H4 (cell line): Measurements from ENCODE around the gene PRSS53. TPM values are rescaled to one million over a fixed set of nuclear protein-coding genes. Genes with fewer than 3 reads are reported as not detected.
A peak's percentile ranks its signal among the peaks of the same experiment; 100 is the strongest.
"Not testable (repeated sequence)": the region's sequence is repeated elsewhere in the genome, so short reads cannot be mapped to it uniquely, and the experiment has no call there.

Experiments
- DNase-seq: peaks from one replicate; pipeline ENCODE4 v3.0.0-alpha.2; 2015; ENCODE audit warnings: low spot score
- total RNA-seq: library from RNA; depleted of rRNA; stranded (reverse); fragments of >200 nt; shearing (Covaris generic); gene quantifications from 2 replicates; pipeline ENCODE4 v1.2.3, GENCODE V29; 2014

Gene PRSS53
- total RNA-seq, 1 experiment from 2014 or later, result 0.14 TPM

- no peak for DNase-seq
Measured at GRCh38 chr16:31118223-31119155, 29.7 kb upstream of the PRSS53 start.

DNA sequence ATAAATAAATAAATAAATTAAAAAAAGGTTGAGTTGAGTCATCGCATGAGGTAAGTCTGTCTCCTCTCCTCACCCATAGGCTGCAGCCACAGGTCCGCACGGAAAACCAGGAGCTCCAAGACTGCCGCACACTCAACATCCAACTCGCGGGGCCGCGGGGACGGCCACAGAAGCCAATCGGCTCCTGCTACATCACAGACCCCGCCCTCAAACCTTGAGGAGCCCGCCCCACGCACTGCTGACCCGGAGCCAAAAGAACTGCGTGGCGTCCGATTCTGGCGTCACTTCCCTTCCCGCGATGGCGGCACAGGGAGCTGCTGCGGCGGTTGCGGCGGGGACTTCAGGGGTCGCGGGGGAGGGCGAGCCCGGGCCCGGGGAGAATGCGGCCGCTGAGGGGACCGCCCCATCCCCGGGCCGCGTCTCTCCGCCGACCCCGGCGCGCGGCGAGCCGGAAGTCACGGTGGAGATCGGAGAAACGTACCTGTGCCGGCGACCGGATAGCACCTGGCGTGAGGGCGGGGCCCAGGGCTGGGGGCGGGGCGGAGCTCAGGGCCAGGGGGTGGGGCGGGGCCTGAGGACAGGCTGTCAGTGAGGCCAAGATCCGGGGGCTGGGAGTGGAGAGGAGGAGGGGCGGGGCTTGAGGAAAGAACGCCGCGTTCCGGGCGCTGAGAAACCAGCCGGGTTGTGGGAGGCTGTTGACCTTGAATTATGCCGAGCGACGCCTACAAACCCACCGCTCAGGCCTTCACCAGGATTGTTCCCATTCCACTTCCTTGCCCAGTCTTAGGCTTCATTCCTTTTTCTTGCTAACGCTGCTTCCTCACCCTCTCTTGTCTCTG lies 28.9 kb upstream of the PRSS53 start, which contains the start of gene KAT8:
KAT8 (plus strand) TSS at position 281 of the 839 bp plus-strand sequence; CDS start at position 299, 18 bp downstream.
- peak; percentile 96 for DNase-seq

DNA sequence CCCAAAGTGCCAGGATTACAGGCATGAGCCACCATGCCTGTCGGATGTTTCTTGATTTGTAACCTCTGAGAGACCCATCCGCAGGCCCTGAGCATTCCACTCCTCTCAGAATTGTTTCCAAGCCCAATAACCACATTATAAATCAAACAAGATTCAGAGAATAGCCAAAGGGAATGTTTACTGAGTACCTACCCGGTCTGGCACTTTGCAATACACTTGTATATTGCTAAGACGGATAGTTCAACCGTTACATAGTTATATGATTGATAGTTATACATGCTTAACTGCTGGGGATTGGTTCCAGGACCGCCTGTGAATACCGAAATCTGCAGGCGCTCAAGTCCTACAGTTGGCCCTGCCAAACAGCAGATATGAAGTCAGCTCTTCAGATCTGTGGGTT lies 25.7 kb upstream of the PRSS53 start:
- DNase-seq, result no peak

- DNase-seq, result no peak
Measured at GRCh38 chr16:31113121-31114120, 24.7 kb upstream of the PRSS53 start.

DNA sequence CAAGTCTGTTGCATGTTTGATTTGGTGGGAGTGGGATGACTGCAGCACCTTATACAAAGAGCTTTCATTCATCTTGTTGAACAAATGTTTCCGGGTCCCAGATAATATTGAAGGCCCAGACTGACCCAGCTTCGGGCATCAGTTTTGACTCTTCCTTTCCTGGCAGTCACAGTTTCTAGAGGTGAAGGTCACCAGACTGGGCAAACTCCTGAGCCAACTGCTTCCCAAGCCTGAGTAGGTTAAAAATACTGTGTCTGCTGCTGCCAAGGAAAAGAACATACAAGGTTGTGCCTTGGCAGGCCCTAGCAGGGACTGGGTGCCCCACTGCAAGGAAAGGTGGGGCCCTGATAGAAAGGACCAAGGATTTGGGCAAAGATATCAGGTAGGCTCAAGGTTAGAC lies 24.0 kb upstream of the PRSS53 start:
- no peak for DNase-seq

DNA sequence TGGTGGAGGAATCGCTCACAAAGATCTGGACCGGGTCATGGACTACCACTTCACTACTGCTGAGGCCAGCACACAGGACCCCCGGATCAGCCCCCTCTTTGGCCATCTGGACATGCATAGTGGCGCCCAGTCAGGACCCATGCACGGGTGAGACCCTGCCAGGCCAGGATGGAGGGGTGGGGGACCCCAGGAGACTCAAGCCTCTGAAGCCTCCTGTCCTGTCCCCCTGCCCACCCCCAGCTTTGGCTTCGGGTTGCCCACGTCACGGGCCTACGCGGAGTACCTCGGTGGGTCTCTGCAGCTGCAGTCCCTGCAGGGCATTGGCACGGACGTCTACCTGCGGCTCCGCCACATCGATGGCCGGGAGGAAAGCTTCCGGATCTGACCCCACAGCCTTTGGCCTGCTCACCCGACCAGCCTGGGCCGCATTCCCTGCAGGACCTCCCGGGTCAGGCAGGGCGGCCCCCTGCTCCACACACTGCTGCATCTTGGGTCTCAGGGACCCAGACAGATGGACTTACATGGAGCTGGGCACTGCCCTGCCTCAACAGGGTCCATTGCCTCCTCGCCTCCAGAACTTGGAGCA lies 23.2 kb upstream of the PRSS53 start:
- DNase-seq, result no peak

GRCh38 chr16:31110106-31111034 lies 21.6 kb upstream of the PRSS53 start:
- DNase-seq, result no peak

DNA sequence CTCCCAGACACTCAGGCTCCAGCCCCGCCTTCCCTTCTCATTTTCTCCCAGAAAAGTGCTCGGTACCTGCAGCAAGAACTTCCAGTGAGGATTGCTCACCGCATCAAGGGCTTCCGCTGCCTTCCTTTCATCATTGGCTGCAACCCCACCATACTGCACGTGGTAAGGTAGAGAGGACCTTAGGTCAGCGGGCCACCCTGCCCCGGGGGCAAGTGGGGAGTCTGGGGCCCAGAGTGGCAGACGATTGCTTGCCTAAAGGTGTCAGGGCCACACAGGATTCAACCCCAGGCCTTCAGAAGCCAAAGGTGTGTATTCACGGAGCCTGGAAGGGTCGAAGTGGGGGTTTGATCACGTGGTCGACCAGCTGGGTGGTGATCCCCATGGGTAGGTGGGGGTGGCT lies 20.9 kb upstream of the PRSS53 start:
- no peak for DNase-seq

- DNase-seq, result no peak
Measured at GRCh38 chr16:31108794-31109558, 20.2 kb upstream of the PRSS53 start.

DNA sequence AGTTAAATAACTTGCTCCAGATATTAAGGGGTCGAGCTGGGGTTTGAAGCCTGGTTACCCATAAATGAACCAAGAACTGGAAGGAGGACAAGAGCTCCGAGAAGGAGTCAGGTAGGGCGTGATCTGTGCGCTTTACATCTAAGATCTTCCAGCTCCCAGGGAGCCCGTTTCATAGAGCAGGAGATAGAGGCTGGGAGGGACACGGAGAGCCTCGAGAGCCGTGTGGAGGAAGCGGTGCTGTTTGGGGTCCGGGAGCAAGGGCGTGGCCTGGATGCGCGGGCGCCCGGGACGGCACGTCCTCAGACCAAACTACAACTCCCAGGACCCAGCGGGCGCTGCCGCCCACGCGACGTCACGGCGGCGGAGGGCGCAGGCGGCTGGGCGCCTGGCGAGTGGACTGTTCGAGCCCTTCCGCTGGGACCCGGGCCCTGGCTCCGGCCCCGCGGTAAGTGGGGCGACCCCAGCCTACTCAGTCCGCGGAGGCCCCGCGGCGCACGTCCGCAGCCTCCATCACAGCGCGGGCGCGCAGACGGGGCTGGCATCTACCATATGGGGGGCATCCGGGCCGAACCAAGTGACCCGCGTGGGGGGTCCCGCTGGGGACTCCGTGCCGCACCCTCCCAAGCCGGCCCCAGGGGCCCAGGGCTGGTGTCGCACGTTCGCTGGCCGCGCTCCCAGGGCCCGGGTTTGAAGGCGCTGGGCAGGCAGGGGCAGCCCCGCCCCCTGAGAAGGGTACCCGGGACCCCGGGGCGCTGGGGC lies 19.5 kb upstream of the PRSS53 start, which contains the start of gene BCKDK:
BCKDK (plus strand) TSS at position 352 of the 759 bp plus-strand sequence. CDS start 838 bp downstream, outside the sequence.
- peak; percentile 60 for DNase-seq

GRCh38 chr16:31107465-31107867 lies 18.7 kb upstream of the PRSS53 start:
- DNase-seq, result no peak

GRCh38 chr16:31106509-31107464 lies 18.0 kb upstream of the PRSS53 start:
- no peak for DNase-seq

GRCh38 chr16:31105677-31106213 lies 17.0 kb upstream of the PRSS53 start:
- DNase-seq, result peak; percentile 52

DNA sequence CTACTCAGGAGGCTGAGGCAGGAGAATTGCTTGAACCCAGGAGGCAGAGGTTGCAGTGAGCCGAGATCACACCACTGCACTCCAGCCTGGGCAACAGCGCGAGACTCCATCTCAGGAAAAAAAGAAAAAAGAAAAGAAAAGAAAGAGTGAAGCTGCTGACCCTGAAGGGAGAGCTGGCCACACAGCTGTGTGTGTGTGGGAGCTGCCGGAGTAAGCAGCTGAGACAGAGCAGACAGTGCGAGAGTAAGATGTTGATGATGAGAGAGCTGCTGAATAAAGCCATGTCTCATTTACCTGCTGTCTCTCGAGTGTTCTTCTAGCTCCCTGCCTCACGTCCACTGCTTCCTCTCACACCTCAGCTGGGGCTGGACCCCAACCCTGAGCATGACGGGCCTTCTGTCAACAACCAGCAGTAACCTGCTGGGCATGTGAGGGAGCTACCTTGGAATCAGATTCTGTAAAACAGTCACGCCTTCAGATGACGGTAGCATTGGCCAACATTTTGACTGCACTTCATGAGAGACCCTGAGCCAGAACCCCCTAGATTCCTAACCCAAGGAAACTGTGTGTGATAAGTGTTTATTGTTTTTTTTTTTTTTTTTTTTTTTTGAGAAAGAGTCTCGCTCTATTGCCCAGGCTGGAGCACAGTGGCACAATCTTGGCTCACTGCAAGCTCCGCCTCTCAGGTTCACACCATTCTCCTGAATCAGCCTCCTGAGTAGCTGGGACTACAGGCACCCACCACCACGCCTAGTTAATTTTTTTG lies 12.3 kb upstream of the PRSS53 start:
- DNase-seq, result not testable (repeated sequence)

DNA sequence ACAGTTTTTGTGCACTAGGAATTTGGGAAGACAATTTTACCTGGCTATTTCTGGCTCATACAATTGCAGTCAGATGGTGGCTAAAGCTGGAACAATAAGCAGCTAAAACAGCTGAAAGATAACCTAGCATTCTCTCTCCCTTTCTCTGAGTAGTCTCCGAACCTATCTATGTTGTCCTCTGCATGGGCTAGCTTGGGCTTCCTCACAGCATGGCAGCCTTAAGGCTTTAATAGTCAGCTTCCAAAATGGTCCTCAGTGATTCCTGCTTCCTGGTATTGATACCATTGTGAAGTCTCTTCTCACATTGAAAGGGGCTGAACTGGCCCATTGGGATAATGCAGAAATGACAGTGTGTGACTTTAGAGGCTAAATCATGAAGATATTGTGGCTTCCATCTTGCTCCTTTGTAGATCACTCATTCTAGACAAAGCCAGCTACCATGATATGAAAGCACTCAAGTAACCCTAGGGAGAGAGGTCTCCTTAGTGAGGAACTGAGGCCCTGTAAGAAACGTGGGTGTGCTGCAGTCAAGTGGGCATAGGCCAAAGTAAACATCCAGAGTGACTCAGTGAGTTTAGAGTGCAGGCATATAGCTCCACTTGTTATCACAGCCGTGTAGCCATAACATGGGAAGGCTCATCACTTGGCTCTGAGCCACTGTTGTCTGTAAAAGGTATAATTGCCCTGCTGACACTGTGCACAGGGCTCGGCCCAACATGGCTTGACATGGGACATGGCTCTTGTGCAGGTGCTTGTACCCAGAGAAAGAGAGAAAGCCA lies 11.3 kb upstream of the PRSS53 start:
- no peak for DNase-seq
